Stimulated activated CD4-positive, alpha-beta T cell treated with anti-CD3 and anti-CD28 coated beads, Interleukin-12 subunit alpha, Interleukin-12 subunit beta, amount 100 ng/mL, for 24 hours (primary cell): ENCODE results near the gene PIGM.

Experiments
- DNase-seq, 2 experiments: peaks; one replicate each; pipeline ENCODE4 v3.0.0-alpha.2; 2020; ENCODE audit warnings: low read depth in 2 of 2

PIGM gene

DNA sequence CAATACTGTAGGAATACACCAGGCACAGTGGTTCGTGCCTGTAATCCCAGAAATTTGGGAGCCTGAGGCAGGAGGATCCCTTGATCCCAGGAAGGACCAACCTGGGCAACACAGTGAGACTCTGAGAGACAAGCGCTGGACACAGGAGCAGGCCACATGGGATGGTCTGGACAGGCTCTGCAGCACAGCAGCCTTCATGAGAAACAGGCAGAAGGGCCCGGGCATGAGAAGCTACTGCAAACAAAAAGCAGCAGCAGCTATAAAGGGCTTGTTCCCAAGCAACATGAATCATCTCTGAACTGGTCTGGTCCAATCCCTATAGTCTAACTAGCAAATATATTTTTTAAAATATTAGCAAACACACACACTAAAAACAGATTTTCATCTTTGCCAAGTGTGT, 42.2 kb downstream of the PIGM start:
- no peak for DNase-seq

DNA sequence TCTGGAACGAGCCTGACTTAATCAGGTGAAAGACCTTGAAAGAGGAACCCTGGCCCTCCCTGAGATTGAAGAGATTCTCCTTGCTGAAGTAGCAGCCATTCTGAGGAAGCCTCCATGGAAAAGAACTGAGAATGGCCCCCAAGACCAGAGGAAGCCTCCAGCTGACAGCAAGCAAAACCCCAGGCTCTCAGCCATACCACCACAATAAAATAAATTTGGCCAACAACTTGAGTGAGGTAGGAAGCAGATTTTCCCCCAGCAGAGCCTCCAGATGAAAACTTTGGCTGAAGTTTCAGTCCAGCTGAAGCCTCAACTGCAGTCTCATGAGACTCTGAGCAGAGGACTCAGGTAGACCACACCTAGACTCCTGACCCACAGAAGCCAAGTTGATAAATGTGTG, 43.8 kb downstream of the PIGM start:
- DNase-seq: no peak

DNA sequence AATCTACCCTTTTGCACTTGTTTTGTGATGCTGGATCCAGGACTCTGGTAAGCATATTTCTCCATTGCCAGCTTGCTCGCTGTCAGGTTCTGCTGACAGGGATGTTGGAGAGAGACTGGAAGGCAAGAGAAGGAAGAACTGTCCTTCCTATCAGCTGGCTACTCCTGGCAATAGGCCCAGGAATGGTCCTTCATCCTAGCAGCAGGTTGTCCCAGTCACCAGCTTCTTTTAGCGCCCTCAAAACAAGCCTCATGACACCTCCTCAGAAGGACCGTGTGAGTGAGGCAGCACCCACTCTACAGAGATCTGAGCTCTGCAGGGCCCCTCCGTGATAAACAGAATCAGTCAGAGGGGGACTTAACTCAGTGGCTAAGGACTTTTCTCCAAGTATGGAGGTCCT, 44.6 kb downstream of the PIGM start:
- no peak for DNase-seq

DNA sequence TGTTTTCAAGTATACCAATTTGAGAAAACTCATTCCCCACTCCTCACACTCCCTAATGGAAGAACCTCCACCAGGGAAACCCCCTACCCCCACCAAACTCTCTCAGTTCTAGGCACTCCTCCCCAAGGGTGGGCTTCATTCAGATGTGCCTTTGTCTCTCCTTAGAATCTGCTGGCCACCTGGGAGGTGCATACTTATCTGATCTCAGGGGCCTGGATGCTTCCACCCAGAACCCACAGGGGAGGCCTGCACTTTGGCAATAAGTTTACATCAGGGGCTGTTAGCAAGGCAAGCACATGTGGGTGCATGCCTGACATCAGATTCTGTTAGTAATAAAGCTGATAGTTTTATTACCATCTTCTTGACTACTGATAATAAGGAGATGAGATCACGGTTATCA, 45.3 kb downstream of the PIGM start:
- no peak for DNase-seq

DNA sequence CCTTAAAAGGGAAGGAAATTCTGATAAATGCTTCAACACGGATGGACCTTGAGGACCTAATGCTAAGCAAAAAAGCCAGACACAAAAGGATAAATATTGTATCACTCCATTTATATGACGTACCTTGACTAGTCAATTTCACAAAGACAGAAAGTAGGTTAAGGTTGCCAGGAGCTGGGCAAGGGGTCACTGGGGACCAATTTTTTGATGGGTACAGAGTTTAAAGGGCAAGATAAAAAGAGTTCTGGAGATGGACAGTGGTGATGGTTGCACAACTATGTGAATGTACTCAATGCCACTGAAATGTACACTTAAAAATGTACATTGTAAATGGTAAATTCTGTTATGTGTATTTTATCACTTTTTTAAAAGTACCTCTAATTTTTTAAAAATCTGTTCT, 45.7 kb downstream of the PIGM start:
- no peak for DNase-seq

DNA sequence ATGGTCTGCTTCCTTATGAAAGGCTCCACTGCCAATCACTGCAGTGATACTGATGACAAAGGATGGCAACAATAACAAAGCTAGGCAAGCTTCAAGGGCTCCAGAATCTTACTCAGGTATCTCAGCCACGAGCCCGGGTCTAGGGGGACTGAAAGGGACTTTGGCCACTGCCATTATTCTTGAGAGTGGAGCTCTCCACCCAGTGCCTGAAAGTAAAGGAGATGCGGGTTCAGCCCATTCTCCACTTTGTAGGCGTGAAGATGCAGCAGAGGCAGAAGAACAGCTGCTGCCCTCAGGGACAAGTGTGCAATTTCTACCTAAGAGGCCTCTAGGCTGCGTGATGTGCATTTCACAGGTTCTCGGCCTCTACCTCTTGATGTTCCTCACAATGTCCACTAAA, 46.3 kb downstream of the PIGM start:
- DNase-seq: no peak

DNA sequence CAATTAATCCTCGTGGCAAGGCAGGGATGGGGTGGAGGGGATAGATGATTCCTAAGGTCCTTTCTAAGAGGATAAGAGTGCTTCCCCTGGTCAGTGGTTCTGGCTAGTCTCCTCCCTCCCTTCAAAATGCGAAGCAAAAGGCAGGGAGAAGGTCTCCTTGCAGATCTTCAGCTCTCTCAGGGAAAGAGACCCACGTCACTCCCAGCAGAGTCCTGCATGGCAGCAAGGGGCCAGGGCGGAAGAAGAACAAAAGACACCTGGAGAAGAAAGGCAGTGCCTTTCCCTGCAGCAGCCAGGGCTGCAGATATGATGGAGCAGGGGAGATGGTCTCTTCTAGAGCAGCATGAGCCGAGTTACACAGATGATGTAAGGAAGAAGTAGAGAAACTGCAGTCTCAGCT, 48.1 kb downstream of the PIGM start:
- no peak for DNase-seq

DNA sequence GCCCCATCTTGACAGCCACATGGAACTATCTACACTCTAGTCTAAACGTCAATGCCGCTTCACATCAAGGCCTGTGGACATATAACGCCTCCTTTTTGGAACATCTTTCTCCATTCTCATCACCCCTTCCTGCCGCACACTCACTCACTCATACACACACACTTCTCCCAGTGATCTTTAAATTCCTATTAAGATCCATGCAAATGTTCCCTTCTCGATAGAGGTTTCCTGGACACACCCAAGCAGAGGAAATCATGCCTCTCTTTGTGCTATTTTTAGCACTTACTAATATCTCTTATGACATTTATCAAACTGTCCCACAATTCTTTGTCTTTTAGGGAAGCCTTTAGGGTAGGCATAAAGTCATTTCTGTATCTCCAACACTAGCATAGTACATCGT, 49.5 kb downstream of the PIGM start:
- no peak for DNase-seq

DNA sequence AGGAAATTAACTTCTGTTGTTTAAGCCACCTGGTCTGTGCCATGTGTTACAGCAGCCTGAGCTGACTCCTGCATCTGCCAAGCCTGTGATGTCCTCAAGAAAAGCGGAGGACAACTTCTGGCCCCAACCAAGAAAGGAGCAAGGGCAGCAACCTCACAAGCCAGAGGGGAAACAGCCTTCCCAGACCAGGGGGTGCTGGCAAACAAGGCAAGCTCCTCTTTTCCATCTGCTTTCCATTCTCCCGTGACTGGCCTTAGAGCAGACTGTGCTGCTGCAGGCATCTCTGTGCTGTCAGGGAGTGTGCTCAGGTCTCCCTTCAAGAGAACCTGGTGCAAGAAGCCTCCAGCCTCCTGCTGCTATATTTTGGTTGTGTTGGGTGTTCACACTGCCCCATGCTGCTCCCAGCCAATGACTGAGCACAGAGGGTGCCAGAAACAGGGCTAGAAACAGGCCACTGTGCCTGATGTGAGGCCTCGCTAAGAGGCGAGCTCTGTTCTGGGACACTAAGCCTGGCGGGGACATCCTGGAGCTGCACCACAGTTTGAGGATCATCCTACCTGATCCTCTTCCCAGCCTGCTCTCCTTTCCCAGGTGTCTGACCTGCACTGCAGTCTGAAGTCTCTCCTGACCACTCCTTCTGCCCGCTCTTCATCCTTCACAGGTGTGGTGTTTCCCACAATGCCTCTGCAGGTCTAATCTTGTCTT, 50.3 kb downstream of the PIGM start:
- no peak for DNase-seq

DNA sequence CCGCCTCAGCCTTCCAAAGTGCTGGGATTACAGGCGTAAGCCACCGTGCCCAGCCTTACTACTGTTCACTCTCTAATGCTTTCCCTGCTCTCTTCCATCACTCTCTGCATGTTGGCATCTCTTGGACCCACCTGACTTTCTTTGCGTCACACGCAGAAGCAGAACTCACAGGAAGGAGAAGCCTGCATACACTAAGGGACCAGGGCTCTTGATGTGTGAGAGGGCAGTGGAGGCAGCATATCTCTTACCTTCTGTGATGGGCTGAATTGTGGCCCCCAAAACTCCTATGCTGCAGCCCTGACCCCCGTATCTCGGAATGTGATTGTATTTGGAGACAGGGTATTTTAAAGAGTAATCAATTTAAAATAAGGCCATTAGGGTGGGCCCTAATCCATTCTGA, 51.0 kb downstream of the PIGM start:
- no peak for DNase-seq

DNA sequence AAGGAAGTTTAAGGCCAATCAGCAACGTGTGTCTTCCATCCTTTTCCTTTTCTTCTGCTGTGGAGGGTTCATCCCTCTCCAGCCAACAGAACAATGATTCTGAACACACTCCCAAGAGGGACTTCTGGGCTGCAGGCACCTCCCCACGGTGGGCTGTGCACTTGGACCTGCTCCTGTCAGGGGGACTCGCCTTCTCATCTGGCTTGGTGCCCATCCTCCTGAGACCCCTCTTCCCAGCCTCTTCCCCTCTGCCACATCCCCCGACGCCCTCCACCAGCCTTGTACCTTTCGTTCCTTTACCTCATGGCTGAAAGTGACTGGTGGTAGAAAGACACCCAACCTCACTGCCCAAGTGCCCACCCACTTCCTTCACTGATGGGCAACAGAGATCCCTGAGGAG, 51.7 kb downstream of the PIGM start:
- no peak for DNase-seq

DNA sequence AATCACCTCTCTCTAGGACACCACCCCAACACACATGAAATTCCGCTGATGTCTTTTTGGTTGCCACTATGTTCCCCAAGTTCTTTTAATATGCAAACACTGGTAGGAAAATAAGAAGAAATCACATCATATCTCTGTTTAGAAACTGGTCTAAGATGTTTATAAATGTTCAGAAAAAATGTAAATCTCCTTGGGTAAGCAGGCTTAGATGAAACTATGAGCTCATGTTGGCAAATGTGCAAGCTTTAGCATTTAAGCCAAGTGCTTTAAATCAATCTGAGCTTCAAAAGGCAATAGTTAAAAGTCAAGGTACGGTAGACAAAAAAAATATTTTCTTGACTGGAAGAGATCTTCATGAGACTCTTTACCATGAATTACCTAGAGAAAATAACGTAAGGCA, 52.5 kb downstream of the PIGM start:
- DNase-seq: no peak

DNA sequence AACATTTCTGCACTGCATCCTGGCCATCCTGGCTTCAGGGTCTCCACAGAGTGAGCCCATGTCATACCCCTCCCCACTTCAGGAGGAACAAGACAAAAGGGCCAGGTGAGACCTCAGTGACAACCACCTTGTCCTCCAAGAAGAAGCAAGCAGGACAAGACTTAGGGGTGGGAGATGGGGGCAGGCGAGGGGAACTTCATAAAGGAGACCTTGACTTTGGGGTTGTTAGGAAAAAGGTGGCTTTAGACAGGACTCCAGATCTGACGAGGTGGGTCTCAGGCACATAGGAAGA, 53.7 kb downstream of the PIGM start:
- no peak for DNase-seq

DNA sequence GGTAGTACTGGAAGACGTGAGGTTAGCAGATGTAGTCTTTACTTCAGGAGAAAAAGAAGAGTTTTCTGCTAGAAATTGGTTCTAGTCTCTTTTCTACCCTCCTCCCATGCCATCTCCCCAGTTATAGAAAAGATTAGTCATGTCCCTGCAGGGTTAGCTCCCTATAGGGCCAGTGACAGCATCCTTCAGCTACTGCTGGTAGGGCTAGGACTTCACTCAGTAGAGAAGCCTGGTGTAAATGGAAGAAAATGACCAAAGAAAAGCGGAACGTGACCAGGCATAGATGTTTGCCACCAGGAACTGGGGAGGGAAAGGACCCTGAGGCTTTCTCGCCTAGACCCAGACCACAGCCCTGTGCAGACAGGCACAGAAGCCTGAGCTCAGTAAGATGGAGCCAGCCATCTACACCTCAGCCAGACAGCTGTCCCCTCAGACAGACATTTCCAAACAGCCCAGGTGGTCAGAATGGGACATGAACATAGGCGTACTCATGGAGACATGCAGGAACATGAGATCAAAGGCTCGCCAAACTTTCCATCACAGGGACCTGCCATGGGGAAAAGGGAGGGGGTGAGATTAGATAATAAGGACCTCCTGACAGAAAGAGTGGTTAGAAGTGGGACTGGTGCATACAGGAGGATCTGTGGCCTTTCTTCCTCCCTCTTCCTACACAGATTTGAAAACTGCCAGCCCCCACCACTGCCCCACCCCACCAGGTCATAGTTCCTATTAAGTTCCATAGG, 54.3 kb downstream of the PIGM start:
- DNase-seq: no peak
